ENCODE results near the gene LKAAEAR1. TPM values are rescaled to one million over a fixed set of nuclear protein-coding genes. Genes with fewer than 3 reads are reported as not detected.

Gene LKAAEAR1
- polyA plus RNA-seq, 1 donor (not counting 4 experiments of a cell fraction or from before 2014, with no cell fraction given): not detected

- Histone ChIP-seq H2AFZ (ENCODE audit: control insufficient read depth, low read length) (peak within 1 kb of the TSS; percentile 30), H3K9ac (ENCODE audit: control insufficient read depth, extremely low read depth, insufficient read depth, low read length) (peak within 1 kb of the TSS; percentile 72), H3K27me3 (ENCODE audit: control insufficient read depth, extremely low read depth, insufficient read depth, low read length) (peaks cover 25% of the 10 kb centered on the region), H3K36me3 (ENCODE audit: control insufficient read depth in 2 of 2, extremely low read depth in 1 of 2, insufficient read depth in 2 of 2, low read length in 2 of 2) (peaks cover 0 to 1% of the 10 kb centered on the region in 2 experiments), H3K4me2 (ENCODE audit: control insufficient read depth, extremely low read depth, insufficient read depth, low read depth, low read length) (peak within 1 kb of the TSS; percentile 97), H3K4me1 (ENCODE audit: control insufficient read depth, extremely low read depth, insufficient read depth, low read length) (peaks cover 19% of the 10 kb centered on the region), H3K9me3 (ENCODE audit: control insufficient read depth, low read depth, low read length) (no peaks in the 10 kb centered on the region), H3K79me2 (ENCODE audit: control insufficient read depth, insufficient read depth, low read length) (peaks cover 2% of the 10 kb centered on the region), H3K27ac (ENCODE audit: control insufficient read depth, insufficient read depth, low read length) (no peak within 1 kb of the TSS), H4K20me1 (ENCODE audit: control insufficient read depth, extremely low read depth, insufficient read depth, low read length) (no peaks in the 10 kb centered on the region), H3K4me3 (ENCODE audit: control insufficient read depth in 2 of 3, extremely low read depth in 1 of 3, insufficient read depth in 2 of 3, low read depth in 1 of 3, low read length in 3 of 3) (peak within 1 kb of the TSS; percentile 78 to 93 (median 79)), H3K9me1 (ENCODE audit: control insufficient read depth, extremely low read depth, insufficient read depth, low read length) (no peaks in the 10 kb centered on the region)
- TF ChIP-seq EZH2 (IDR thresholded peaks at IDR 0.05; ENCODE audit: low read length) (no peak), CTCF (optimal IDR thresholded peaks at IDR 0.05 in 1 of 3, IDR thresholded peaks at IDR 0.05 in 1 of 3, conservative IDR thresholded peaks at IDR 0.05 in 1 of 3; ENCODE audit: extremely low read depth in 1 of 3, insufficient read depth in 2 of 3, low read length in 3 of 3) (no peak)
- dilution Hi-C loops (cut with MboI; ENCODE audit: extremely low pct_ligation_motif_present, low sequenced_read_pairs): no loop called here
- FAIRE-seq (no peak), DNase-seq (ENCODE audit: low read depth, low spot score) (no peak)
Observed at GRCh38 chr20:64079273-64080012, 4.8 kb downstream of the LKAAEAR1 start, which contains the start of gene RGS19. Gene RGS19, minus strand, starts transcription at chr20:64079518. Its CDS starts 2,632 bp downstream, at chr20:64076886.

GRCh38 chr20:64078934-64079272, 5.3 kb downstream of the LKAAEAR1 start:
- Histone ChIP-seq H3K9me3 (ENCODE audit: control insufficient read depth, low read depth, low read length) (no peaks in the 10 kb centered on the region), H2AFZ (ENCODE audit: control insufficient read depth, low read length) (peak overlapping the region; percentile 8), H3K36me3 (ENCODE audit: control insufficient read depth in 2 of 2, extremely low read depth in 1 of 2, insufficient read depth in 2 of 2, low read length in 2 of 2) (peaks cover 0 to 4% of the 10 kb centered on the region in 2 experiments), H4K20me1 (ENCODE audit: control insufficient read depth, extremely low read depth, insufficient read depth, low read length) (no peaks in the 10 kb centered on the region), H3K9ac (ENCODE audit: control insufficient read depth, extremely low read depth, insufficient read depth, low read length) (peak overlapping the region; percentile 72), H3K27me3 (ENCODE audit: control insufficient read depth, extremely low read depth, insufficient read depth, low read length) (peaks cover 20% of the 10 kb centered on the region), H3K4me3 (ENCODE audit: control insufficient read depth in 2 of 3, extremely low read depth in 1 of 3, insufficient read depth in 2 of 3, low read depth in 1 of 3, low read length in 3 of 3) (peak overlapping the region; percentile 78 to 93 (median 79)), H3K9me1 (ENCODE audit: control insufficient read depth, extremely low read depth, insufficient read depth, low read length) (no peaks in the 10 kb centered on the region), H3K27ac (ENCODE audit: control insufficient read depth, insufficient read depth, low read length) (no peak overlapping the region), H3K4me1 (ENCODE audit: control insufficient read depth, extremely low read depth, insufficient read depth, low read length) (peaks cover 19% of the 10 kb centered on the region), H3K4me2 (ENCODE audit: control insufficient read depth, extremely low read depth, insufficient read depth, low read depth, low read length) (peak overlapping the region; percentile 97), H3K79me2 (ENCODE audit: control insufficient read depth, insufficient read depth, low read length) (peaks cover 2% of the 10 kb centered on the region)
- TF ChIP-seq EZH2 (IDR thresholded peaks at IDR 0.05; ENCODE audit: low read length): no peak
- TF ChIP-seq CTCF (optimal IDR thresholded peaks at IDR 0.05 in 1 of 3, IDR thresholded peaks at IDR 0.05 in 1 of 3, conservative IDR thresholded peaks at IDR 0.05 in 1 of 3; ENCODE audit: extremely low read depth in 1 of 3, insufficient read depth in 2 of 3, low read length in 3 of 3): no peak
- DNase-seq (ENCODE audit: low read depth, low spot score) (no peak), FAIRE-seq (no peak)
- dilution Hi-C loops (cut with MboI; ENCODE audit: extremely low pct_ligation_motif_present, low sequenced_read_pairs): no loop called here
